Measurements from ENCODE around the gene ATG101.
"Not testable (repeated sequence)": the region's sequence is repeated elsewhere in the genome, so short reads cannot be mapped to it uniquely, and the experiment has no call there.

Gene ATG101

GRCh38 chr12:52116222-52117125, 46.7 kb downstream of the ATG101 start:
- H3K9me2 ChIP-seq (ENCODE audit: low read depth, low read length); H3K79me2 ChIP-seq (ENCODE audit: insufficient read depth, low read length); H4K20me1 ChIP-seq (ENCODE audit: insufficient read depth, low read length); H3K9me3 ChIP-seq (ENCODE audit: low read length); H3K27me3 ChIP-seq (ENCODE audit: insufficient read depth, low read length); H3F3A ChIP-seq (ENCODE audit: insufficient read depth, low read length); H2AFZ ChIP-seq (ENCODE audit: low read length): not testable (repeated sequence)
- Histone ChIP-seq H3K9ac (ENCODE audit: low read length) (peak overlapping the region; percentile 77), H3K4me3 (ENCODE audit: low read depth, low read length, poor library complexity, severe bottlenecking) (peak overlapping the region; percentile 61), H3K27ac (ENCODE audit: low read depth, low read length, poor library complexity, severe bottlenecking) (peak overlapping the region; percentile 98), H3K36me3 (ENCODE audit: insufficient read depth, low read length) (peaks cover 48% of the 10 kb centered on the region), H3K4me2 (ENCODE audit: low read length) (peak overlapping the region; percentile 72), H3K4me1 (ENCODE audit: insufficient read depth, low read length, severe bottlenecking) (peaks cover 57% of the 10 kb centered on the region)
- peak; percentile 44 for TF ChIP-seq CTCF (IDR thresholded peaks at IDR 0.05; ENCODE audit: low read length)

GRCh38 chr12:52117806-52118475, 48.2 kb downstream of the ATG101 start:
- Histone ChIP-seq H3K36me3 (ENCODE audit: insufficient read depth, low read length) (peaks cover 33% of the 10 kb centered on the region), H3K4me3 (ENCODE audit: low read depth, low read length, poor library complexity, severe bottlenecking) (peak overlapping the region; percentile 61), H3K9ac (ENCODE audit: low read length) (peak overlapping the region; percentile 77), H3K4me2 (ENCODE audit: low read length) (peak overlapping the region; percentile 72), H3K4me1 (ENCODE audit: insufficient read depth, low read length, severe bottlenecking) (peaks cover 67% of the 10 kb centered on the region), H3K27ac (ENCODE audit: low read depth, low read length, poor library complexity, severe bottlenecking) (peak overlapping the region; percentile 98)
- not testable (repeated sequence) for H4K20me1 ChIP-seq (ENCODE audit: insufficient read depth, low read length); H3K27me3 ChIP-seq (ENCODE audit: insufficient read depth, low read length); H3K9me3 ChIP-seq (ENCODE audit: low read length); H2AFZ ChIP-seq (ENCODE audit: low read length); H3K9me2 ChIP-seq (ENCODE audit: low read depth, low read length); H3K79me2 ChIP-seq (ENCODE audit: insufficient read depth, low read length); H3F3A ChIP-seq (ENCODE audit: insufficient read depth, low read length)

- Histone ChIP-seq H3K9ac (ENCODE audit: low read length) (peak overlapping the region; percentile 33; the same call in 1 of the 2 replicates), H3K4me3 (ENCODE audit: low read depth, low read length, poor library complexity, severe bottlenecking) (peak overlapping the region; percentile 1), H4K20me1 (ENCODE audit: insufficient read depth, low read length) (no peaks in the 10 kb centered on the region), H3F3A (ENCODE audit: insufficient read depth, low read length) (peaks cover 5% of the 10 kb centered on the region), H3K79me2 (ENCODE audit: insufficient read depth, low read length) (no peaks in the 10 kb centered on the region), H3K9me3 (ENCODE audit: low read length) (no peaks in the 10 kb centered on the region), H3K4me1 (ENCODE audit: insufficient read depth, low read length, severe bottlenecking) (peaks cover 83% of the 10 kb centered on the region), H2AFZ (ENCODE audit: low read length) (no peak overlapping the region), H3K27ac (ENCODE audit: low read depth, low read length, poor library complexity, severe bottlenecking) (peak overlapping the region; percentile 98), H3K4me2 (ENCODE audit: low read length) (peak overlapping the region; percentile 34), H3K27me3 (ENCODE audit: insufficient read depth, low read length) (no peaks in the 10 kb centered on the region), H3K9me2 (ENCODE audit: low read depth, low read length) (no peaks in the 10 kb centered on the region), H3K36me3 (ENCODE audit: insufficient read depth, low read length) (peaks cover 16% of the 10 kb centered on the region)
- TF ChIP-seq CTCF (IDR thresholded peaks at IDR 0.05; ENCODE audit: low read length): peak; percentile 79
- no peak for TF ChIP-seq EZH2 (IDR thresholded peaks at IDR 0.05; ENCODE audit: borderline replicate concordance, low read length)
Measured at GRCh38 chr12:52119398-52120254, 49.8 kb downstream of the ATG101 start.

Measured in OCI-LY1 (cell line).